ENCODE data around the gene NOLC1. TPM values are rescaled to one million over a fixed set of nuclear protein-coding genes. Genes with fewer than 3 reads are reported as not detected.

NOLC1 gene
- total RNA-seq, 1 donor from 2014 or later, result 88.0 TPM

GRCh38 chr10:102147561-102147960, 4.6 kb upstream of the NOLC1 start:
- Mint-ChIP-seq H3K36me3 (peaks cover 44% of the 10 kb centered on the region), H3K27me3 (no peaks in the 10 kb centered on the region), H3K4me3 (no peak overlapping the region), H3K27ac (peak overlapping the region; percentile 62), H3K4me1 (ENCODE audit: unreplicated experiment) (peaks cover 12% of the 10 kb centered on the region), H3K9me3 (no peaks in the 10 kb centered on the region)
- no peak for TF ChIP-seq CTCF (conservative IDR thresholded peaks at IDR 0.05)
- no peak for DNase-seq (ENCODE audit: extremely low spot score, unreplicated experiment)

- Mint-ChIP-seq H3K9me3 (no peaks in the 10 kb centered on the region), H3K4me3 (no peak overlapping the region), H3K27ac (no peak overlapping the region), H3K36me3 (peaks cover 42% of the 10 kb centered on the region), H3K4me1 (ENCODE audit: unreplicated experiment) (peaks cover 20% of the 10 kb centered on the region), H3K27me3 (no peaks in the 10 kb centered on the region)
- no peak for TF ChIP-seq CTCF (conservative IDR thresholded peaks at IDR 0.05)
- DNase-seq (ENCODE audit: extremely low spot score, unreplicated experiment), result no peak
Measured at GRCh38 chr10:102148275-102148674, 3.9 kb upstream of the NOLC1 start.

- DNase-seq (ENCODE audit: extremely low spot score, unreplicated experiment), result no peak
- Mint-ChIP-seq H3K27ac (peak overlapping the region; percentile 99), H3K4me1 (ENCODE audit: unreplicated experiment) (peaks cover 21% of the 10 kb centered on the region), H3K9me3 (no peaks in the 10 kb centered on the region), H3K27me3 (no peaks in the 10 kb centered on the region), H3K4me3 (peak overlapping the region; percentile 98), H3K36me3 (peaks cover 24% of the 10 kb centered on the region)
- no peak for TF ChIP-seq CTCF (conservative IDR thresholded peaks at IDR 0.05)
Measured at GRCh38 chr10:102150970-102151773, 1.0 kb upstream of the NOLC1 start.

- Mint-ChIP-seq H3K9me3 (no peaks in the 10 kb centered on the region), H3K4me1 (ENCODE audit: unreplicated experiment) (peaks cover 21% of the 10 kb centered on the region), H3K36me3 (peaks cover 23% of the 10 kb centered on the region), H3K4me3 (peak overlapping the region; percentile 98), H3K27me3 (no peaks in the 10 kb centered on the region), H3K27ac (peak overlapping the region; percentile 99)
- no peak for TF ChIP-seq CTCF (conservative IDR thresholded peaks at IDR 0.05)
- DNase-seq (ENCODE audit: extremely low spot score, unreplicated experiment), result no peak
Measured at GRCh38 chr10:102152545-102152890, 329 bp downstream of the NOLC1 start.

- Mint-ChIP-seq H3K27ac (peak overlapping the region; percentile 99), H3K27me3 (no peaks in the 10 kb centered on the region), H3K9me3 (no peaks in the 10 kb centered on the region), H3K4me1 (ENCODE audit: unreplicated experiment) (peaks cover 21% of the 10 kb centered on the region), H3K4me3 (peak overlapping the region; percentile 98), H3K36me3 (peaks cover 19% of the 10 kb centered on the region)
- DNase-seq (ENCODE audit: extremely low spot score, unreplicated experiment), result no peak
- no peak for TF ChIP-seq CTCF (conservative IDR thresholded peaks at IDR 0.05)
Measured at GRCh38 chr10:102153093-102153620, 968 bp downstream of the NOLC1 start.

Data from type B pancreatic cell (in vitro differentiated cells).